ENCODE data around the gene DNAH8. TPM values are rescaled to one million over a fixed set of nuclear protein-coding genes. Genes with fewer than 3 reads are reported as not detected.

Gene DNAH8
- total and polyA plus RNA-seq, 2 donors (not counting 3 experiments of a cell fraction or from before 2014, with no cell fraction given), result 0.29 to 0.61 TPM

DNA sequence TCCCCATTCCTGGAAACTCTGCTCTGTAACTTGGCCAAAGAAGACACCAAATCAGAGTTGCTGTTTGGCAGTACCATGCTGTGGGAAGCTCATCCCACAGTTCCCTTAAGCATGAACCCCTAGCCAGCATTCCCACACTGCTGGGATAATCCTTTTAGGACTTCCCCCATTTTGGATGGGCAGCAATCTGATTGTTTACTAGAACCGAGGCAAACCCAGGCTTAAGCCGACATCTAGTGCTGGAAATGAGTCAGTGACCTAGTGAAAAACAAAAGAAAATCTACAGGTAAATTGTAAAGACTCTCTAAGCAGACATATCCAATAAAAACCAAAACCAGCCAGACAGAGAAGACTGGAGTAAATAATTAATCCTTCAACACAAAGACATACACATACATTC lies 5.2 kb downstream of the DNAH8 start:
- Histone ChIP-seq H3K9me1 (replicated peaks; ENCODE audit: control insufficient read depth, extremely low read depth, insufficient read depth, low read length) (no peaks in the 10 kb centered on the region), H3K4me2 (ENCODE audit: insufficient read depth, low read length) (no peak overlapping the region), H2AFZ (ENCODE audit: low read depth, low read length) (peak overlapping the region; percentile 78), H3K27ac (ENCODE audit: insufficient read depth, low read depth, low read length) (no peak overlapping the region), H4K20me1 (replicated peaks; ENCODE audit: control insufficient read depth, extremely low read depth, insufficient read depth, low read length) (no peaks in the 10 kb centered on the region), H3K9me3 (replicated peaks; ENCODE audit: control insufficient read depth, insufficient read depth, low read length) (no peaks in the 10 kb centered on the region), H3K36me3 (ENCODE audit: control insufficient read depth in 2 of 2, extremely low read depth in 1 of 2, insufficient read depth in 2 of 2, low read length in 2 of 2) (no peaks in the 10 kb centered on the region), H3K4me3 (replicated peaks in 1 of 3; ENCODE audit: insufficient read depth in 1 of 3, low read depth in 1 of 3, low read length in 3 of 3) (no peak overlapping the region), H3K9ac (replicated peaks; ENCODE audit: extremely low read depth, insufficient read depth, low read length) (no peak overlapping the region), H3K4me1 (ENCODE audit: control insufficient read depth, extremely low read depth, insufficient read depth, low read length) (peaks cover 12% of the 10 kb centered on the region), H3K27me3 (ENCODE audit: control insufficient read depth in 2 of 2, insufficient read depth in 2 of 2, low read length in 2 of 2) (no peaks in the 10 kb centered on the region), H3K79me2 (ENCODE audit: control insufficient read depth, insufficient read depth, low read length) (no peaks in the 10 kb centered on the region)
- CTCF ChIA-PET, result interaction anchor here (1.3 to 3.9 kb wide), 6 partner anchors 12 to 148 kb away, joined by 3 to 16 read pairs (median 4); no protein-coding TSS in a partner anchor
- intact Hi-C loops (cut with micrococcal nuclease) (loop anchor here (2.0 kb wide), 1 partner anchor 225 kb away; no protein-coding TSS in a partner anchor), dilution Hi-C loops (cut with MboI; ENCODE audit: extremely low pct_ligation_motif_present, low sequenced_read_pairs) (no loop called here)
- peak; percentile 75 for FAIRE-seq
- TF ChIP-seq POLR2AphosphoS5 (IDR thresholded peaks at IDR 0.05; ENCODE audit: insufficient read depth, low read depth, low read length) (no peak), MYC (IDR thresholded peaks at IDR 0.05; ENCODE audit: low read depth, low read length) (no peak), POLR2A (IDR thresholded peaks at IDR 0.05; ENCODE audit: low read depth, low read length) (no peak), GATA2 (IDR thresholded peaks at IDR 0.05; ENCODE audit: insufficient read depth, insufficient read length, low read depth, low read length) (no peak), JUN (IDR thresholded peaks at IDR 0.05; ENCODE audit: borderline replicate concordance, insufficient read depth, insufficient read length, low read depth) (no peak), FOS (IDR thresholded peaks at IDR 0.05; ENCODE audit: borderline replicate concordance, insufficient read depth, low read length) (no peak)
- TF ChIP-seq, protein P1, sequence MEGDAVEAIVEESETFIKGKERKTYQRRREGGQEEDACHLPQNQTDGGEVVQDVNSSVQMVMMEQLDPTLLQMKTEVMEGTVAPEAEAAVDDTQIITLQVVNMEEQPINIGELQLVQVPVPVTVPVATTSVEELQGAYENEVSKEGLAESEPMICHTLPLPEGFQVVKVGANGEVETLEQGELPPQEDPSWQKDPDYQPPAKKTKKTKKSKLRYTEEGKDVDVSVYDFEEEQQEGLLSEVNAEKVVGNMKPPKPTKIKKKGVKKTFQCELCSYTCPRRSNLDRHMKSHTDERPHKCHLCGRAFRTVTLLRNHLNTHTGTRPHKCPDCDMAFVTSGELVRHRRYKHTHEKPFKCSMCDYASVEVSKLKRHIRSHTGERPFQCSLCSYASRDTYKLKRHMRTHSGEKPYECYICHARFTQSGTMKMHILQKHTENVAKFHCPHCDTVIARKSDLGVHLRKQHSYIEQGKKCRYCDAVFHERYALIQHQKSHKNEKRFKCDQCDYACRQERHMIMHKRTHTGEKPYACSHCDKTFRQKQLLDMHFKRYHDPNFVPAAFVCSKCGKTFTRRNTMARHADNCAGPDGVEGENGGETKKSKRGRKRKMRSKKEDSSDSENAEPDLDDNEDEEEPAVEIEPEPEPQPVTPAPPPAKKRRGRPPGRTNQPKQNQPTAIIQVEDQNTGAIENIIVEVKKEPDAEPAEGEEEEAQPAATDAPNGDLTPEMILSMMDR (IDR thresholded peaks at IDR 0.05; ENCODE audit: extremely low read depth in 1 of 2, insufficient read depth in 1 of 2, low read depth in 1 of 2, low read length in 2 of 2), result peak; percentile 14 to 20
- no TSS peak for BruUV-seq (replicated peaks)
- POLR2A ChIA-PET, result no interaction called here
- peak; percentile 49 for DNase-seq (ENCODE audit: low read depth, low spot score)
